Measurements from ENCODE around the gene SMYD5. TPM values are rescaled to one million over a fixed set of nuclear protein-coding genes. Genes with fewer than 3 reads are reported as not detected.

Gene SMYD5
- total and polyA plus RNA-seq, 2 donors (not counting 1 experiment from before 2014, with no cell fraction given), result 31.9 to 41.0 TPM

GRCh38 chr2:73233154-73233931 lies 19.3 kb downstream of the SMYD5 start, which contains the start of gene PRADC1:
Gene PRADC1, minus strand, starts transcription at chr2:73233239. Its CDS starts 79 bp downstream, at chr2:73233160.
- peak within 1 kb of the TSS; percentile 93 for H3K27ac Mint-ChIP-seq
- intact Hi-C loops (cut with micrococcal nuclease), result loop anchor here (1.0 to 5.0 kb wide), 8 partner anchors 19 to 1724 kb away; partner anchors contain the start of genes ALMS1, AUP1, DQX1 and HTRA2
- peaks cover 38% of the 10 kb centered on the region for H3K4me1 Mint-ChIP-seq
- H3K4me3 Mint-ChIP-seq, result peak within 1 kb of the TSS; percentile 99
- Histone ChIP-seq H3K36me3 (replicated peaks in 1 of 2; ENCODE audit: control extremely low read depth in 1 of 2, control insufficient read depth in 1 of 2, extremely low read depth in 1 of 2, insufficient read depth in 2 of 2, low read length in 1 of 2) (peaks cover 2 to 3% of the 10 kb centered on the region in 2 experiments), H3K4me2 (replicated peaks; ENCODE audit: low read depth, low read length, poor library complexity, severe bottlenecking) (peak within 1 kb of the TSS; percentile 99), H3K9me3 (ENCODE audit: control extremely low read depth in 1 of 3, control insufficient read depth in 2 of 3, insufficient read depth in 1 of 3, low read length in 2 of 3) (no peaks in the 10 kb centered on the region), H2AFZ (ENCODE audit: insufficient read depth, low read depth, low read length, poor library complexity, severe bottlenecking) (peak within 1 kb of the TSS; percentile 99), H3K79me2 (ENCODE audit: control insufficient read depth, insufficient read depth, low read length) (peaks cover 34% of the 10 kb centered on the region), H3K27me3 (replicated peaks in 1 of 4; ENCODE audit: control extremely low read depth in 1 of 4, control insufficient read depth in 3 of 4, insufficient read depth in 4 of 4, low read length in 3 of 4) (no peaks in the 10 kb centered on the region), H3K4me3 (ENCODE audit: control extremely low read depth in 1 of 5, extremely low read depth in 1 of 5, insufficient read depth in 1 of 5, low read depth in 2 of 5, low read length in 4 of 5) (peak within 1 kb of the TSS; percentile 89 to 99 (median 94)), H4K20me1 (ENCODE audit: control insufficient read depth, insufficient read depth, low read length, poor library complexity, severe bottlenecking) (peaks cover 23% of the 10 kb centered on the region), H3K27ac (ENCODE audit: low read length in 2 of 2) (peak within 1 kb of the TSS; percentile 87 to 90), H3K9ac (ENCODE audit: low read length) (peak within 1 kb of the TSS; percentile 75), H3K4me1 (ENCODE audit: control insufficient read depth in 2 of 2, insufficient read depth in 2 of 2, low read length in 2 of 2) (peaks cover 18 to 20% of the 10 kb centered on the region in 2 donors)
- DNase-seq, result peak; percentile 97
- CTCF ChIA-PET, result interaction anchor here (0.6 to 3.2 kb wide), 11 partner anchors 10 to 1387 kb away, joined by 3 to 24 read pairs (median 4); partner anchors contain the start of gene FBXO41
- TF ChIP-seq CTCF (IDR thresholded peaks at IDR 0.05), result no peak
- TF ChIP-seq EZH2 (IDR thresholded peaks at IDR 0.05; ENCODE audit: borderline replicate concordance, insufficient read depth, low read depth, low read length, poor library complexity, severe bottlenecking), result no peak
- POLR2A ChIA-PET, result interaction anchor here (0.6 to 2.2 kb wide), 10 partner anchors 15 to 1221 kb away, joined by 3 to 20 read pairs (median 8); partner anchors contain the start of genes ALMS1, FBXO41, INO80B and SFXN5
- H3K27me3 Mint-ChIP-seq, result no peaks in the 10 kb centered on the region
- H3K9me3 Mint-ChIP-seq (ENCODE audit: insufficient read depth), result no peaks in the 10 kb centered on the region
- peak; percentile 85 for ATAC-seq (ENCODE audit: low read depth)
- under 1% methylated on average over 66 of the region's 67 CpGs for WGBS (ENCODE audit: insufficient coverage)

Data from B cell (primary cell).